Lower lobe of right lung (tissue), 2 donors: ENCODE measurements around the gene MARCHF2. TPM values are rescaled to one million over a fixed set of nuclear protein-coding genes. Genes with fewer than 3 reads are reported as not detected.
"Not testable (repeated sequence)": the region's sequence is repeated elsewhere in the genome, so short reads cannot be mapped to it uniquely, and the experiment has no call there.

Experiments
- ATAC-seq, 2 donors: fragments of 200-7000 bp; cut with Tn5 transposase; one replicate each; pipeline ENCODE4 v1.9.1; 2020 to 2022; ENCODE audit warnings: mild to moderate bottlenecking in 2 of 2, moderate library complexity in 2 of 2
- DNase-seq: peaks from one replicate; pipeline ENCODE4 v3.0.0-alpha.2; 2020
- H3K27ac ChIP-seq: fragments of 200-600 bp; one replicate; pipeline ENCODE4 v1.8.0; 2022
- H3K27me3 ChIP-seq: fragments of 200-600 bp; one replicate; pipeline ENCODE4 v1.8.0; 2022; ENCODE audit warnings: low read depth
- H3K36me3 ChIP-seq: fragments of 200-600 bp; one replicate; pipeline ENCODE4 v1.8.0; 2022; ENCODE audit warnings: mild to moderate bottlenecking
- H3K4me1 ChIP-seq: fragments of 200-600 bp; one replicate; pipeline ENCODE4 v1.8.0; 2022
- H3K4me3 ChIP-seq: fragments of 200-600 bp; one replicate; pipeline ENCODE4 v1.8.0; 2022; ENCODE audit warnings: mild to moderate bottlenecking
- H3K9me3 ChIP-seq: fragments of 200-600 bp; one replicate; pipeline ENCODE4 v1.8.0; 2022
- intact Hi-C: fragments of 100-400 bp; cut with DNase I; formaldehyde crosslinking; loops from one replicate; pipeline ENCODE4 v1.11.0; 2022
- total RNA-seq: library from RNA; stranded (reverse); fragmentation: NEBNext Ultra II Directional; extraction: Animal tissue kit (Norgen Biotek cat#: 25700); gene quantifications from one replicate; pipeline ENCODE4 v1.2.1, GENCODE V29; 2021
- TF ChIP-seq, protein P1 (sequence below): fragments of 200-600 bp; IDR thresholded peaks from one replicate; pipeline ENCODE4 v1.8.0; 2022; ENCODE audit warnings: antibody characterized with exemption, mild to moderate bottlenecking
- donor health status: DM: no; HTN: yes; CAD: no; lungs with severe emphysema.

MARCHF2 gene
- total RNA-seq, 1 donor from 2014 or later, result 60.1 TPM

DNA sequence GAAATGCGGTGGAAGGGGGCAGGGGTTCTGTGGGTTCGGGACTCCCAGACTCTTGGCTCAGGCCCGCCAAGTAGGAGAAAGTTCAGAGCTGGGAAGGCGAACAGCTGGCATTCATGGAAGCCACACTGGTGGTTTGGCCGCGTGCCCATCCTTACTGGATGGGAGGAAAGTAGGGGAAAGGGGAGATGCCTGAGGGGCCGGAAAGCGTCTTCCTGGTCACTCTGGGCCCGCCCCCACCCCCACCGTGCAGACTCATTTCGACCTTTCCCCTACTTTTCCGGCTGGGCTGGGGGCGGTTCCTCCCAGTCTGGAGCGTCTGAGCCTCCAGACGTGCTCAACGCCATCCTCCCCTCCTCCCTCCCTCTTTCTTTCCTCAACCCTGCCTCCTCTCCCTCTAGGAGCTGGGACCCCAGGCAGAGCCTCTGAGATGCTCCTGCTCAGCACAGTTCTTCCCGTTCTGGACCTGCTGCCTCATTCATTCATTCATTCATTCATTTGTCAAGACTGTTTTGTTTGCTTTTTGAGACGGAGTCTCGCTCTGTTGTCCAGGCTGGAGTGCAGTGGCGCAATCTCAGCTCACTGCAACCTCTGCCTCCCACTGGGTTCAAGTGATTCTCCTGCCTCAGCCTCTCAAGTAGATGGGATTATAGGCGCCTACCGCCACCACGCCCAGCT lies 45.6 kb upstream of the MARCHF2 start:
- peaks cover 6% of the 10 kb centered on the region for H3K27me3 ChIP-seq
- peaks cover 15% of the 10 kb centered on the region for H3K36me3 ChIP-seq
- H3K27ac ChIP-seq, result peak overlapping the region; percentile 18
- TF ChIP-seq, protein P1, sequence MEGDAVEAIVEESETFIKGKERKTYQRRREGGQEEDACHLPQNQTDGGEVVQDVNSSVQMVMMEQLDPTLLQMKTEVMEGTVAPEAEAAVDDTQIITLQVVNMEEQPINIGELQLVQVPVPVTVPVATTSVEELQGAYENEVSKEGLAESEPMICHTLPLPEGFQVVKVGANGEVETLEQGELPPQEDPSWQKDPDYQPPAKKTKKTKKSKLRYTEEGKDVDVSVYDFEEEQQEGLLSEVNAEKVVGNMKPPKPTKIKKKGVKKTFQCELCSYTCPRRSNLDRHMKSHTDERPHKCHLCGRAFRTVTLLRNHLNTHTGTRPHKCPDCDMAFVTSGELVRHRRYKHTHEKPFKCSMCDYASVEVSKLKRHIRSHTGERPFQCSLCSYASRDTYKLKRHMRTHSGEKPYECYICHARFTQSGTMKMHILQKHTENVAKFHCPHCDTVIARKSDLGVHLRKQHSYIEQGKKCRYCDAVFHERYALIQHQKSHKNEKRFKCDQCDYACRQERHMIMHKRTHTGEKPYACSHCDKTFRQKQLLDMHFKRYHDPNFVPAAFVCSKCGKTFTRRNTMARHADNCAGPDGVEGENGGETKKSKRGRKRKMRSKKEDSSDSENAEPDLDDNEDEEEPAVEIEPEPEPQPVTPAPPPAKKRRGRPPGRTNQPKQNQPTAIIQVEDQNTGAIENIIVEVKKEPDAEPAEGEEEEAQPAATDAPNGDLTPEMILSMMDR, result no peak
- ATAC-seq (peak; percentile 18 to 68), DNase-seq (peak; percentile 81)
- H3K9me3 ChIP-seq, result no peaks in the 10 kb centered on the region
- H3K4me3 ChIP-seq, result peak overlapping the region; percentile 33
- peaks cover 59% of the 10 kb centered on the region for H3K4me1 ChIP-seq
- intact Hi-C loops, result no loop called here

DNA sequence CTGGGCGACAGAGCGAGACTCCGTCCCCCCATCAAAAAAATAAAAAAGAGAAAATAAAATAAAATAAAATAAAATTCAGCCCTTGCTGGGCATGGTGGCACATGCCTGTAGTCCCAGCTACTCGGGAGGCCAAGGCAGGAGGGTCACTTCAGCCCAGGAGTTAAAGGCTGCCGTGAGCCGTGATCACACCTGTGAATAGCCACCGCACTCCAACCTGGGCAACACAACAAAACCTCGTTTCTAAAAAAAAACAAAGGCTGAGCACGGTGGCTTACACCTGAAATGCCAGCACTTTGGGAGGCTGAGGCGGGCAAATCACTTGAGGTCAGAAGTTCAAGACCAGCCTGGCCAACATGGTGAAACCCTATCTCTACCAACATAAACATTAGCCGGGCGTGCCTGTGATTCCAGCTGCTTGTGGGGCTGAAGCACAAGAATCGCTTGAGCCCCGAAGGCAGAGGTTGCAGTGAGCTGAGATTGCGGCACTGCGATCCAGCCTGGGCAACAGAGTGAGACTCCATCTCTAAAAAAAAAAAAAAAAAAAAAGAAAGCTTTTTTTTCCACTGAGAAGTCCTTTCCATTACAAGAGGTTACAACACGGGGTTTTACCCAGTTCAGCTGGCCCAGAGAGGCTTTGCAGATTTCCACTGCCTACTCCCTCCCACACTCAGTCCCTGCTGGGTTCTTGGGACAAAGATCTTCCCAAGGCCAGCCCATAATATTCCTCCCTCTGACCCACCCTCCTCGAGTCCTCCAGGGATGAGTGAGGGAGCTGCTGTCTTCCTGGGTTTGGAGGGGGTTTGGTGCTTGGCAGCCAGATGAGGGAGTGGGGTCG lies 42.7 kb upstream of the MARCHF2 start:
- peaks cover 28% of the 10 kb centered on the region for H3K36me3 ChIP-seq
- no peaks in the 10 kb centered on the region for H3K27me3 ChIP-seq
- intact Hi-C loops, result no loop called here
- H3K9me3 ChIP-seq, result no peaks in the 10 kb centered on the region
- no peak overlapping the region for H3K4me3 ChIP-seq
- DNase-seq (peak; percentile 13), ATAC-seq (no peak)
- peaks cover 31% of the 10 kb centered on the region for H3K4me1 ChIP-seq
- TF ChIP-seq, protein P1, result no peak
- H3K27ac ChIP-seq, result no peak overlapping the region

DNA sequence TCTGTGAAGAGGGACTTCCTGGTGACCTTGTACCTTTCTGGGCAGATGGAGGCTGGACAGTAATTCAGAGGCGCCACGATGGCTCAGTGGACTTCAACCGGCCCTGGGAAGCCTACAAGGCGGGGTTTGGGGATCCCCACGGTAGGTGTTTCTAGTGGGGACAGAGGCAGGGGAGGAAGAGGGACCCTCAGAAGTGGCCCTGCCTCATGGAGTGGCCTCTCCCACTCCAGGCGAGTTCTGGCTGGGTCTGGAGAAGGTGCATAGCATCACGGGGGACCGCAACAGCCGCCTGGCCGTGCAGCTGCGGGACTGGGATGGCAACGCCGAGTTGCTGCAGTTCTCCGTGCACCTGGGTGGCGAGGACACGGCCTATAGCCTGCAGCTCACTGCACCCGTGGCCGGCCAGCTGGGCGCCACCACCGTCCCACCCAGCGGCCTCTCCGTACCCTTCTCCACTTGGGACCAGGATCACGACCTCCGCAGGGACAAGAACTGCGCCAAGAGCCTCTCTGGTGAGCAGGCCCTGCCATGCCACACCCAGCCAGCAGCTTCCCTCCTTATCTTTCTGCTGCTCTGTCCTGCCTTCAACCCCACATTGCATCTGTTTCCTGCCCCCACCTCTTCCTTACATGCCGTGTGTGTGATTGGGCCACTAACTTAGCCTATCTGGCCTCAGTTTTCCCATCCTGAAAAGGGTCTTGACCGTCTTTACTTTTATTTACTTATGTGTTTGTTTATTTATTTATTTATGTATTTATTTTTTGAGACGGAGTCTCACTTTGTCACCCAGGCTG lies 41.9 kb upstream of the MARCHF2 start:
- TF ChIP-seq, protein P1, result no peak
- no peaks in the 10 kb centered on the region for H3K9me3 ChIP-seq
- peaks cover 28% of the 10 kb centered on the region for H3K36me3 ChIP-seq
- H3K4me3 ChIP-seq, result no peak overlapping the region
- no peaks in the 10 kb centered on the region for H3K27me3 ChIP-seq
- intact Hi-C loops, result no loop called here
- H3K4me1 ChIP-seq, result peaks cover 24% of the 10 kb centered on the region
- ATAC-seq, result no peak
- H3K27ac ChIP-seq, result no peak overlapping the region
- peak; percentile 43 for DNase-seq

DNA sequence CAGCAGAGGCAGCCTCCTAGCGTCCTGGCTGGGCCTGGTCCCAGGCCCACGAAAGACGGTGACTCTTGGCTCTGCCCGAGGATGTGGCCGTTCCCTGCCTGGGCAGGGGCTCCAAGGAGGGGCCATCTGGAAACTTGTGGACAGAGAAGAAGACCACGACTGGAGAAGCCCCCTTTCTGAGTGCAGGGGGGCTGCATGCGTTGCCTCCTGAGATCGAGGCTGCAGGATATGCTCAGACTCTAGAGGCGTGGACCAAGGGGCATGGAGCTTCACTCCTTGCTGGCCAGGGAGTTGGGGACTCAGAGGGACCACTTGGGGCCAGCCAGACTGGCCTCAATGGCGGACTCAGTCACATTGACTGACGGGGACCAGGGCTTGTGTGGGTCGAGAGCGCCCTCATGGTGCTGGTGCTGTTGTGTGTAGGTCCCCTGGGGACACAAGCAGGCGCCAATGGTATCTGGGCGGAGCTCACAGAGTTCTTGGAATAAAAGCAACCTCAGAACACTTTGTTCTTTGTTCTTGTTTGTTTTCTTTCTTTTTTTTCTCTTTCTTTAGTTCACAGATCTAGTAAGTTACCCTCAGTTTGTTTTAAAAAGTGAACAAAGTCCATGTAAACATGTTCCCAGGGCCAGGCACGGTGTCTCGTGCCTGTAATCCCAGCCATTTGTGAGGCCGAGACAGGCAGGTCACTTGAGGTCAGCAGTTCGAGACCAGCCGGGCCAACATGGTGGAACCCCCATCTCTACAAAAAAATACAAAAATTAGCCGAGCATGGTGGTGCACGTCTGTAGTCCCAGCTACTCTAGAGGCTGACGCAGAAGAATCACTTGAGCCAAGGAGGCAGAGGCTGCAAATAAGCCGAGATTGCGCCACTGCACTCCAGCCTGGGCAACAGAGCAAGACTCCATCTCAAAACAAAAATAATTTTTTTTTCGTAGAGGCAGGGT lies 39.0 kb upstream of the MARCHF2 start:
- no peak overlapping the region for H3K4me3 ChIP-seq
- H3K27ac ChIP-seq, result no peak overlapping the region
- peaks cover 25% of the 10 kb centered on the region for H3K36me3 ChIP-seq
- TF ChIP-seq, protein P1, result no peak
- peak; percentile 23 to 31 for ATAC-seq
- intact Hi-C loops, result no loop called here
- no peaks in the 10 kb centered on the region for H3K4me1 ChIP-seq
- peak; percentile 42 for DNase-seq
- H3K27me3 ChIP-seq, result no peaks in the 10 kb centered on the region
- no peaks in the 10 kb centered on the region for H3K9me3 ChIP-seq

DNA sequence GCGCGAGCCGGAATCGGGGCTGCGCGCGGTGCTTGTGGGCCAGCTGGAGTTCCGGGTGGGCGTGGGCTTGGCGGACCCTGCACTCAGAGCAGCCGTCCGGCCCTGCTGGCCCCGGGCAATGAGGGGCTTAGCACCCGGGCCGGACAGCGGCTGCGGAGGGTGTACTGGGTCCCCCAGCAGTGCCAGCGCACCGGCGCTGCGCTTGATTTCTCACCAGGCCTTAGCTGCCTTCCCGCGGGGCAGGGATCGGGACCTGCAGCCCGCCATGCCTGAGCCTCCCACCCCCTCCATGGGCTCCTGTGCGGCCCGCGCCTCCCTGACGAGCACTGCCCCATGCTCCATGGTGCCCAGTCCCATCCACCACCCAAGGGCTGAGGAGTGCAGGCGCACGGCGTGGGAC lies 37.3 kb upstream of the MARCHF2 start:
- H3K27ac ChIP-seq, H3K27me3 ChIP-seq, intact Hi-C loops, H3K4me3 ChIP-seq, ATAC-seq, H3K9me3 ChIP-seq, H3K4me1 ChIP-seq: not testable (repeated sequence)
- DNase-seq, result peak; percentile 37
- peaks cover 21% of the 10 kb centered on the region for H3K36me3 ChIP-seq

DNA sequence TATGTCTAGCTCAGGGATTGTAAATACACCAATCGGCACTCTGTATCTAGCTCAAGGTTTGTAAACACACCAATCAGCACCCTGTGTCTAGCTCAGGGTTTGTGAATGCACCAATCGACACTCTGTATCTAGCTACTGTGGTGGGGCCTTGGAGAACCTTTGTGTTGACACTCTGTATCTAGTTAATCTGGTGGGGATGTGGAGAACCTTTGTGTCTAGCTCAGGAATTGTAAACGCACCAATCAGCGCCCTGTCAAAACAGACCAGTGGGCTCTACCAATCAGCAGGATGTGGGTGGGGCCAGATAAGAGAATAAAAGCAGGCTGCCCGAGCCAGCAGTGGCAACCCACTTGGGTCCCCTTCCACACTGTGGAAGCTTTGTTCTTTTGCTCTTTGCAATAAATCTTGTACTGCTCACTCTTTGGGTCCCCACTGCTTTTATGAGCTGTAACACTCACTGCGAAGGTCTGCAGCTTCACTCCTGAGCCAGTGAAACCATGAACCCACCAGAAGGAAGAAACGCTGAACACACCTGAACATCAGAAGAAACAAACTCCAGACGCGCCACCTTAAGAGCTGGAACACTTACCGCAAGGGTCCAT lies 36.6 kb upstream of the MARCHF2 start:
- H3K4me3 ChIP-seq, H3K27me3 ChIP-seq, intact Hi-C loops, H3K9me3 ChIP-seq, H3K4me1 ChIP-seq, H3K27ac ChIP-seq, ATAC-seq: not testable (repeated sequence)
- peak; percentile 2 for DNase-seq
- H3K36me3 ChIP-seq, result peaks cover 14% of the 10 kb centered on the region
